ENCODE data around the gene NSFL1C. TPM values are rescaled to one million over a fixed set of nuclear protein-coding genes. Genes with fewer than 3 reads are reported as not detected.

The NSFL1C gene
- polyA plus RNA-seq, 1 donor (not counting 4 experiments of a cell fraction or from before 2014, with no cell fraction given) = 38.8 TPM

DNA sequence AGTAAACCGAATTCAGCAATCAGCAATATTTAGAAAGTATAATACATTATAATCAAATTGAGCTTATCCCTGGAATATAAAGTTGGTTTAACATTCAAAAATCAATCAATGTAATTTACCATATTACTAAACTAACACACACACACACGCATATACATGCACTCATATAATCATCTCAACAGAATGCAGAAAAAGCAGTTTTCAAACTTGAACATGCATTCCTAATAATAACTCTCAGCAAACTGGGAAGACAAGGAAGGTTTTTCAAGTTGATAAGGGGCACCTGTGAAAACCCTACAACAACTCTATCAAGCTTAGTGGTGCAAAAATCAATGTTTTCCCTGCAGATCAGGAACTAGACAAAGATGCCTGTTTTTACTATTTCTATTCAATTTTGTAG lies 19.9 kb upstream of the NSFL1C start:
- FAIRE-seq (no peak), DNase-seq (ENCODE audit: low read depth, low spot score) (no peak)
- Histone ChIP-seq H3K4me1 (ENCODE audit: control insufficient read depth, extremely low read depth, insufficient read depth, low read length) (peaks cover 46% of the 10 kb centered on the region), H3K9me3 (ENCODE audit: control insufficient read depth, low read depth, low read length) (no peaks in the 10 kb centered on the region), H3K9ac (ENCODE audit: control insufficient read depth, extremely low read depth, insufficient read depth, low read length) (no peak overlapping the region), H3K79me2 (ENCODE audit: control insufficient read depth, insufficient read depth, low read length) (no peaks in the 10 kb centered on the region), H3K4me2 (ENCODE audit: control insufficient read depth, extremely low read depth, insufficient read depth, low read depth, low read length) (no peak overlapping the region), H3K9me1 (ENCODE audit: control insufficient read depth, extremely low read depth, insufficient read depth, low read length) (no peaks in the 10 kb centered on the region), H3K27ac (ENCODE audit: control insufficient read depth, insufficient read depth, low read length) (no peak overlapping the region), H3K36me3 (ENCODE audit: control insufficient read depth in 2 of 2, extremely low read depth in 1 of 2, insufficient read depth in 2 of 2, low read length in 2 of 2) (no peaks in the 10 kb centered on the region), H3K4me3 (ENCODE audit: control insufficient read depth in 2 of 3, extremely low read depth in 1 of 3, insufficient read depth in 2 of 3, low read depth in 1 of 3, low read length in 3 of 3) (no peak overlapping the region), H4K20me1 (ENCODE audit: control insufficient read depth, extremely low read depth, insufficient read depth, low read length) (no peaks in the 10 kb centered on the region), H2AFZ (ENCODE audit: control insufficient read depth, low read length) (no peak overlapping the region), H3K27me3 (ENCODE audit: control insufficient read depth, extremely low read depth, insufficient read depth, low read length) (no peaks in the 10 kb centered on the region)
- dilution Hi-C loops (cut with MboI; ENCODE audit: extremely low pct_ligation_motif_present, low sequenced_read_pairs) = no loop called here
- no peak for TF ChIP-seq CTCF (optimal IDR thresholded peaks at IDR 0.05 in 1 of 3, IDR thresholded peaks at IDR 0.05 in 1 of 3, conservative IDR thresholded peaks at IDR 0.05 in 1 of 3; ENCODE audit: extremely low read depth in 1 of 3, insufficient read depth in 2 of 3, low read length in 3 of 3)
- TF ChIP-seq EZH2 (IDR thresholded peaks at IDR 0.05; ENCODE audit: low read length) = no peak

DNA sequence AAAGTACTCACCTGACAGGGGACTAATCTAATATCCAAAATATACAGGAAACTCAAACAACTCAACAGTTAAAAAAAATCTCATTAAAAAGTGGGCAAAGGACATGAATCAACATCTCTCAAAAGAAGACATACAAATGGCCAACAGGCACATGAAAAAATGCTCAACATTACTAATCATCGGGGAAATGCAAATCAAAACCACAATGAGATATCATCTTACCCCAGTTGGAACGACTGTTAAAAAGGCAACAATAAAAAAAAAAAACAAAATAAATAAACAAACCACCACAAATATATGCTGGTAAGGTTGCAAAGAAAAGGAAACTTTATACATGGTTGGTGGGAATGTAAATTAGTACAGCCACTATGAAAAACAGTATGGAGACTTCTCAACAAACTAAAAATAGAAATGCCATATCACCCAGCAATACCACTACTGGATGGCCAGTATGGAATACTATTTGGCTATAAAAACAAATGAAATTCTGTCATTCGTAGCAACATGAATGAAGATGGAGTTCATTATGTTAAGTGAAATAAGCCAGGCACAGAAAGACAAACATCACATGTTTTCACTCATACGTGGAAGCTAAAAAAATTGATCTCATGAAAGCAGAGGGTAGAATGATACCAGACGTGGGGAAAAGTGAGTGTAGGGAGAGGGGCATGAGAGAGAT lies 17.9 kb upstream of the NSFL1C start:
- H3K27ac ChIP-seq (ENCODE audit: control insufficient read depth, insufficient read depth, low read length) = peak overlapping the region; percentile 17
- H3K79me2 ChIP-seq (ENCODE audit: control insufficient read depth, insufficient read depth, low read length) = no peaks in the 10 kb centered on the region
- FAIRE-seq (peak; percentile 20), DNase-seq (ENCODE audit: low read depth, low spot score) (no peak)
- H3K4me2 ChIP-seq (ENCODE audit: control insufficient read depth, extremely low read depth, insufficient read depth, low read depth, low read length) = peak overlapping the region; percentile 62
- dilution Hi-C loops (cut with MboI; ENCODE audit: extremely low pct_ligation_motif_present, low sequenced_read_pairs) = no loop called here
- H3K27me3 ChIP-seq (ENCODE audit: control insufficient read depth, extremely low read depth, insufficient read depth, low read length) = no peaks in the 10 kb centered on the region
- H3K9ac ChIP-seq (ENCODE audit: control insufficient read depth, extremely low read depth, insufficient read depth, low read length) = no peak overlapping the region
- H3K9me3 ChIP-seq (ENCODE audit: control insufficient read depth, low read depth, low read length) = no peaks in the 10 kb centered on the region
- no peaks in the 10 kb centered on the region for H3K36me3 ChIP-seq (ENCODE audit: control insufficient read depth in 2 of 2, extremely low read depth in 1 of 2, insufficient read depth in 2 of 2, low read length in 2 of 2)
- H3K4me3 ChIP-seq (ENCODE audit: control insufficient read depth in 2 of 3, extremely low read depth in 1 of 3, insufficient read depth in 2 of 3, low read depth in 1 of 3, low read length in 3 of 3) = no peak overlapping the region
- peak overlapping the region; percentile 43 for H2AFZ ChIP-seq (ENCODE audit: control insufficient read depth, low read length)
- H3K4me1 ChIP-seq (ENCODE audit: control insufficient read depth, extremely low read depth, insufficient read depth, low read length) = peaks cover 35% of the 10 kb centered on the region
- TF ChIP-seq CTCF (optimal IDR thresholded peaks at IDR 0.05 in 1 of 3, IDR thresholded peaks at IDR 0.05 in 1 of 3, conservative IDR thresholded peaks at IDR 0.05 in 1 of 3; ENCODE audit: extremely low read depth in 1 of 3, insufficient read depth in 2 of 3, low read length in 3 of 3) = no peak
- TF ChIP-seq EZH2 (IDR thresholded peaks at IDR 0.05; ENCODE audit: low read length) = no peak
- no peaks in the 10 kb centered on the region for H3K9me1 ChIP-seq (ENCODE audit: control insufficient read depth, extremely low read depth, insufficient read depth, low read length)
- H4K20me1 ChIP-seq (ENCODE audit: control insufficient read depth, extremely low read depth, insufficient read depth, low read length) = no peaks in the 10 kb centered on the region
